HL-60/S4 treated with phorbol 12-myristate 13-acetate at 8.2 ng/mL for 4 days and 3 days (cell line): ENCODE data around the gene COL26A1.
"Not testable (repeated sequence)": the region's sequence is repeated elsewhere in the genome, so short reads cannot be mapped to it uniquely, and the experiment has no call there.

Experiments
- in situ Hi-C: fragments of 300-500 bp; cut with MboI; formaldehyde crosslinking; loops from 2 replicates; pipeline ENCODE4 v1.15.0; 2022; ENCODE audit warnings: low sequenced_read_pairs

Gene COL26A1

GRCh38 chr7:101399759-101400158, 37.1 kb downstream of the COL26A1 start:
- in situ Hi-C loops = no loop called here

GRCh38 chr7:101400751-101401150, 38.1 kb downstream of the COL26A1 start:
- in situ Hi-C loops = no loop called here

- in situ Hi-C loops = no loop called here
These were observed 38.9 kb downstream of the COL26A1 start for GRCh38 chr7:101401390-101402080.

- in situ Hi-C loops = no loop called here
These were observed 39.6 kb downstream of the COL26A1 start for GRCh38 chr7:101402081-101402779.

GRCh38 chr7:101402835-101403234, 40.2 kb downstream of the COL26A1 start:
- in situ Hi-C loops = no loop called here

GRCh38 chr7:101405474-101406067, 42.9 kb downstream of the COL26A1 start:
- in situ Hi-C loops = no loop called here

GRCh38 chr7:101410743-101411507, 48.2 kb downstream of the COL26A1 start:
- in situ Hi-C loops = no loop called here

- in situ Hi-C loops = no loop called here
These were observed 48.8 kb downstream of the COL26A1 start for GRCh38 chr7:101411508-101411874.

GRCh38 chr7:101412976-101413375, 50.3 kb downstream of the COL26A1 start:
- in situ Hi-C loops = no loop called here

- in situ Hi-C loops = no loop called here
These were observed 56.0 kb downstream of the COL26A1 start for GRCh38 chr7:101418694-101419093.

GRCh38 chr7:101419831-101420230, 57.2 kb downstream of the COL26A1 start:
- in situ Hi-C loops = no loop called here

- in situ Hi-C loops = no loop called here
These were observed 57.8 kb downstream of the COL26A1 start for GRCh38 chr7:101420436-101420835.

- in situ Hi-C loops = no loop called here
These were observed 59.9 kb downstream of the COL26A1 start for GRCh38 chr7:101422356-101423195.

- in situ Hi-C loops = no loop called here
These were observed 63.8 kb downstream of the COL26A1 start for GRCh38 chr7:101426303-101427011.

GRCh38 chr7:101428093-101428866, 65.6 kb downstream of the COL26A1 start:
- in situ Hi-C loops = no loop called here

- in situ Hi-C loops = no loop called here
These were observed 69.6 kb downstream of the COL26A1 start for GRCh38 chr7:101432316-101432715.

GRCh38 chr7:101433688-101434087, 71.0 kb downstream of the COL26A1 start:
- in situ Hi-C loops = no loop called here

GRCh38 chr7:101434155-101434554, 71.5 kb downstream of the COL26A1 start:
- in situ Hi-C loops = not testable (repeated sequence)
